Liver (tissue), 9 donors: ENCODE measurements around the gene AHRR. TPM values are rescaled to one million over a fixed set of nuclear protein-coding genes. Genes with fewer than 3 reads are reported as not detected.

Experiments
- DNase-seq: peaks from one replicate; pipeline ENCODE4 v3.0.0-alpha.2; 2017; ENCODE audit warnings: low spot score
- H3K27ac ChIP-seq, 2 donors: one replicate each; pipeline ENCODE4 v1.7.0; 2013; ENCODE audit warnings: inconsistent platforms in 2 of 2, low read length in 2 of 2, control low read depth in 1 of 2, low read depth in 1 of 2, mild to moderate bottlenecking in 1 of 2
- H3K27me3 ChIP-seq, 4 donors: one replicate each; pipeline versions ENCODE4 v1.6.1 to v1.7.0; 2013; ENCODE audit warnings: low read length in 3 of 4, inconsistent platforms in 1 of 4, mild to moderate bottlenecking in 1 of 4, moderate library complexity in 1 of 4; ENCODE audit not compliant: control insufficient read depth in 4 of 4, insufficient read depth in 4 of 4
- H3K36me3 ChIP-seq, 4 donors: one replicate each; pipeline versions ENCODE4 v1.6.1 to v1.7.0; 2013; ENCODE audit warnings: low read length in 3 of 4, mild to moderate bottlenecking in 3 of 4, low read depth in 1 of 4, moderate library complexity in 1 of 4; ENCODE audit not compliant: control insufficient read depth in 4 of 4, insufficient read depth in 3 of 4
- H3K4me1 ChIP-seq, 4 donors: one replicate each; pipeline versions ENCODE4 v1.6.1 to v1.7.0; 2013; ENCODE audit warnings: low read length in 3 of 4, mild to moderate bottlenecking in 3 of 4, moderate library complexity in 1 of 4; ENCODE audit not compliant: control insufficient read depth in 4 of 4, insufficient read depth in 4 of 4
- H3K4me3 ChIP-seq, 3 donors: one replicate each; pipeline versions ENCODE4 v1.6.1 to v1.7.0; 2013; ENCODE audit warnings: low read length in 3 of 3, control low read depth in 1 of 3, low read depth in 1 of 3, mild to moderate bottlenecking in 1 of 3
- H3K9ac ChIP-seq, 2 donors: one replicate each; pipeline ENCODE4 v1.7.0; 2013; ENCODE audit warnings: low read length in 2 of 2, mild to moderate bottlenecking in 2 of 2, moderate library complexity in 2 of 2, control low read depth in 1 of 2, low read depth in 1 of 2
- H3K9me3 ChIP-seq, 4 donors: one replicate each; pipeline versions ENCODE4 v1.6.1 to v1.7.0; 2013; ENCODE audit warnings: low read length in 3 of 4; ENCODE audit not compliant: control insufficient read depth in 4 of 4
- ATF3 ChIP-seq: IDR thresholded peaks from 2 replicates; pipeline ENCODE4 v1.6.1; 2016; ENCODE audit warnings: antibody characterized with exemption
- CTCF ChIP-seq: fragments of 150-350 bp; IDR thresholded peaks from 2 replicates; pipeline ENCODE4 v1.5.1; 2017; ENCODE audit warnings: improper control_type of control experiment, low read depth, low read length; ENCODE audit not compliant: missing input control
- EGR1 ChIP-seq, 2 donors: IDR thresholded peaks; 2 replicates each; pipeline ENCODE4 v1.6.1; 2016 to 2018; ENCODE audit warnings: antibody characterized with exemption in 2 of 2, low read depth in 2 of 2
- FOXA1 ChIP-seq: IDR thresholded peaks from 2 replicates; pipeline ENCODE4 v1.6.1; 2016; ENCODE audit warnings: antibody characterized with exemption
- FOXA2 ChIP-seq: IDR thresholded peaks from 2 replicates; pipeline ENCODE4 v1.6.1; 2016; ENCODE audit warnings: antibody characterized with exemption
- GABPA ChIP-seq, 2 donors: IDR thresholded peaks in 1 of 2; conservative IDR thresholded peaks in 1 of 2; 2 replicates each; pipeline ENCODE4 v1.6.1; 2016; ENCODE audit warnings: antibody characterized with exemption in 2 of 2, mild to moderate bottlenecking in 1 of 2, moderate library complexity in 1 of 2
- HNF4A ChIP-seq, 2 donors: conservative IDR thresholded peaks; 2 replicates each; pipeline ENCODE4 v1.6.1; 2016; ENCODE audit warnings: antibody characterized with exemption in 2 of 2, mild to moderate bottlenecking in 2 of 2
- HNF4G ChIP-seq: IDR thresholded peaks from 2 replicates; pipeline ENCODE4 v1.6.1; 2016; ENCODE audit warnings: antibody characterized with exemption
- JUND ChIP-seq, 2 donors: IDR thresholded peaks; 2 replicates each; pipeline ENCODE4 v1.6.1; 2016; ENCODE audit warnings: antibody characterized with exemption in 2 of 2
- MAX ChIP-seq: IDR thresholded peaks from 2 replicates; pipeline ENCODE4 v1.6.1; 2016; ENCODE audit warnings: antibody characterized with exemption
- NR2F2 ChIP-seq: IDR thresholded peaks from 2 replicates; pipeline ENCODE4 v1.6.1; 2016; ENCODE audit warnings: antibody characterized with exemption
- RAD21 ChIP-seq, 2 donors: IDR thresholded peaks; 2 replicates each; pipeline ENCODE4 v1.6.1; 2016; ENCODE audit warnings: antibody characterized with exemption in 2 of 2, mild to moderate bottlenecking in 2 of 2
- REST ChIP-seq: IDR thresholded peaks from 2 replicates; pipeline ENCODE4 v1.6.1; 2016; ENCODE audit warnings: antibody characterized with exemption, mild to moderate bottlenecking
- RXRA ChIP-seq, 2 donors: IDR thresholded peaks; 2 replicates each; pipeline ENCODE4 v1.6.1; 2017 to 2018; ENCODE audit warnings: antibody characterized with exemption in 2 of 2, mild to moderate bottlenecking in 1 of 2
- SP1 ChIP-seq: IDR thresholded peaks from 2 replicates; pipeline ENCODE4 v1.6.1; 2018; ENCODE audit warnings: antibody characterized with exemption, mild to moderate bottlenecking
- TAF1 ChIP-seq: conservative IDR thresholded peaks from 2 replicates; pipeline ENCODE4 v1.6.1; 2016; ENCODE audit warnings: antibody characterized with exemption, mild to moderate bottlenecking
- YY1 ChIP-seq: IDR thresholded peaks from 2 replicates; pipeline ENCODE4 v1.6.1; 2016; ENCODE audit warnings: antibody characterized with exemption, mild to moderate bottlenecking
- ZBTB33 ChIP-seq: IDR thresholded peaks from 2 replicates; pipeline ENCODE4 v1.6.1; 2016; ENCODE audit warnings: antibody characterized with exemption
- WGBS: extraction: QIAGEN DNeasy Blood & Tissue Kit; methylation state at CpG from one replicate; pipeline ENCODE4 v1.1.7; 2013; 5-methylcytosine and 5-hydroxymethylcytosine counted together
- polyA plus RNA-seq, 2 donors: library from polyadenylated mRNA; stranded (reverse) in 1 of 2; unstranded in 1 of 2; fragments of 200-250 nt in 1 of 2; fragments of >200 nt in 1 of 2; fragmentation: Nextera tagmentation in 1 of 2; extraction: Ambion mirVana in 1 of 2; gene quantifications; one replicate each; pipeline versions ENCODE4 v1.2.1 to v1.2.3, GENCODE V29; 2013 to 2015
- total RNA-seq, 2 donors: library from RNA; depleted of rRNA; stranded (reverse); fragments of >200 nt; gene quantifications; one replicate each; pipeline ENCODE4 v1.2.3, GENCODE V29; 2014
- donor health status: healthy.
- donor health status: healthy.
- donor health status: healthy.
- donor health status: healthy.
- donor health status: healthy.

The AHRR gene
- total and polyA plus RNA-seq, 4 donors, result 0.15 to 0.47 (median 0.24) TPM

- no peak for DNase-seq
- Histone ChIP-seq H3K27me3 (no peaks in the 10 kb centered on the region), H3K9ac (no peak overlapping the region), H3K4me3 (no peak overlapping the region), H3K27ac (no peak overlapping the region), H3K4me1 (no peaks in the 10 kb centered on the region), H3K36me3 (no peaks in the 10 kb centered on the region), H3K9me3 (peaks cover 0 to 5% (median under 1%) of the 10 kb centered on the region in 4 donors)
- TF ChIP-seq ATF3 (no peak), NR2F2 (no peak), RXRA (IDR thresholded peaks at IDR 0.05) (no peak), JUND (IDR thresholded peaks at IDR 0.05) (no peak), MAX (no peak), CTCF (no peak), GABPA (IDR thresholded peaks at IDR 0.05 in 1 of 2, conservative IDR thresholded peaks at IDR 0.05 in 1 of 2) (no peak), HNF4G (no peak), EGR1 (IDR thresholded peaks at IDR 0.05; ENCODE audit: low read depth in 2 of 2) (no peak), HNF4A (conservative IDR thresholded peaks at IDR 0.05) (no peak), TAF1 (no peak), REST (no peak), YY1 (no peak), RAD21 (IDR thresholded peaks at IDR 0.05) (no peak), ZBTB33 (no peak), FOXA1 (no peak), SP1 (no peak), FOXA2 (no peak)
- WGBS, result 77% methylated on average over 4 of the region's 4 CpGs
Observed at GRCh38 chr5:362189-362588, 40.7 kb downstream of the AHRR start.
